GM12892 (cell line): ENCODE data around the gene TCERG1.

ENCODE experiments used
- POLR2A ChIP-seq: IDR thresholded peaks from 2 replicates; pipeline ENCODE4 v1.6.1; 2011; ENCODE audit warnings: low read depth, low read length, control low read depth
- POLR2AphosphoS5 ChIP-seq: IDR thresholded peaks from 2 replicates; pipeline ENCODE4 v1.6.1; 2011; ENCODE audit warnings: low read depth, low read length, control low read depth
- TAF1 ChIP-seq: IDR thresholded peaks from 2 replicates; pipeline ENCODE4 v1.6.1; 2011; ENCODE audit warnings: low read depth, mild to moderate bottlenecking, control low read depth, low read length, borderline replicate concordance

DNA sequence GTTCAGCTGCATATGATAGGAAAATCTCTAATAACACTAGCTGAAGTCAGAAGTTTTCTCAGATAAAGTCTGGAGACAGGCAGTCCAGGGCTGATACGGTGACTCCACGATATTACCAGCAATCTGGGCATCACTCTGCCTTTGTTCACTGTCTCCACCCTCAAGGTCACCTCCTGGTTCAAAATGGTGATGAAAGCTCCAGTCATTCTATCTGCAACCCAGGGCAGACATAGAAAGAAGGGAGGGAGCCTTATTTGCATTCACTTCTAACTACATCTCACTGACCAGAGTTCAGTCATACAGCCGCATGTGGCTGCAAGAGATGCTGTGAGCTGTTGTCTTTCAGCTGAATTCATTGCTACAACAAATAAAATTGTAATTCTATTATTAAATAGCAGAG, 91.3 kb downstream of the TCERG1 start:
- no peak for TF ChIP-seq POLR2A
- no peak for TF ChIP-seq POLR2AphosphoS5
- no peak for TF ChIP-seq TAF1
